ENCODE results near the gene NT5DC4. TPM values are rescaled to one million over a fixed set of nuclear protein-coding genes. Genes with fewer than 3 reads are reported as not detected.

NT5DC4 gene
- total RNA-seq, 4 donors from 2014 or later = not detected

GRCh38 chr2:112756207-112756606, 35.4 kb downstream of the NT5DC4 start:
- no peak overlapping the region for H3K27ac ChIP-seq (replicated peaks in 1 of 4)
- H3K36me3 ChIP-seq = no peaks in the 10 kb centered on the region
- TF ChIP-seq CTCF (IDR thresholded peaks at IDR 0.05) (no peak), EP300 (IDR thresholded peaks at IDR 0.05) (no peak), POLR2A (IDR thresholded peaks at IDR 0.05; ENCODE audit: low read depth) (no peak), POLR2AphosphoS5 (IDR thresholded peaks at IDR 0.05) (no peak)
- DNase-seq (ENCODE audit: extremely low spot score) = no peak
- no peaks in the 10 kb centered on the region for H3K9me3 ChIP-seq
- H3K27me3 ChIP-seq = no peaks in the 10 kb centered on the region
- 92% methylated on average over 3 of the region's 3 CpGs for WGBS
- intact Hi-C loops (cut with DNase I) = no loop called here
- H3K4me1 ChIP-seq = peaks cover 0 to 43% (median 42%) of the 10 kb centered on the region in 4 donors
- H3K4me3 ChIP-seq = no peak overlapping the region

- intact Hi-C loops (cut with DNase I) = no loop called here
- Histone ChIP-seq H3K4me1 (peaks cover 0 to 35% (median 33%) of the 10 kb centered on the region in 4 donors), H3K36me3 (no peaks in the 10 kb centered on the region), H3K27me3 (no peaks in the 10 kb centered on the region), H3K9me3 (no peaks in the 10 kb centered on the region), H3K4me3 (no peak overlapping the region), H3K27ac (replicated peaks in 1 of 4) (no peak overlapping the region)
- no peak for DNase-seq (ENCODE audit: extremely low spot score)
- WGBS = 92% methylated on average over 3 of the region's 3 CpGs
- no peak for TF ChIP-seq POLR2AphosphoS5 (IDR thresholded peaks at IDR 0.05)
- no peak for TF ChIP-seq CTCF (IDR thresholded peaks at IDR 0.05)
- TF ChIP-seq POLR2A (IDR thresholded peaks at IDR 0.05; ENCODE audit: low read depth) = no peak
- TF ChIP-seq EP300 (IDR thresholded peaks at IDR 0.05) = no peak
These were observed 36.4 kb downstream of the NT5DC4 start for GRCh38 chr2:112757265-112757664.

- Histone ChIP-seq H3K27ac (replicated peaks in 1 of 4) (peak overlapping the region in 1 of 4 donors; percentile 5), H3K4me3 (no peak overlapping the region), H3K36me3 (no peaks in the 10 kb centered on the region), H3K27me3 (no peaks in the 10 kb centered on the region), H3K9me3 (no peaks in the 10 kb centered on the region), H3K4me1 (peaks cover 0 to 27% (median 21%) of the 10 kb centered on the region in 4 donors)
- TF ChIP-seq CTCF (IDR thresholded peaks at IDR 0.05) (no peak), POLR2A (IDR thresholded peaks at IDR 0.05; ENCODE audit: low read depth) (no peak), POLR2AphosphoS5 (IDR thresholded peaks at IDR 0.05) (no peak), EP300 (IDR thresholded peaks at IDR 0.05) (no peak)
- DNase-seq (ENCODE audit: extremely low spot score) = no peak
- intact Hi-C loops (cut with DNase I) = no loop called here
- 39% methylated on average over 2 of the region's 2 CpGs for WGBS
These were observed 37.9 kb downstream of the NT5DC4 start for GRCh38 chr2:112758711-112759110.

- Histone ChIP-seq H3K9me3 (no peaks in the 10 kb centered on the region), H3K4me1 (peaks cover 8 to 32% (median 31%) of the 10 kb centered on the region in 4 donors), H3K4me3 (no peak overlapping the region), H3K36me3 (no peaks in the 10 kb centered on the region), H3K27me3 (no peaks in the 10 kb centered on the region), H3K27ac (replicated peaks in 1 of 4) (no peak overlapping the region)
- 87% methylated on average over 1 of the region's 1 CpG for WGBS
- no peak for DNase-seq (ENCODE audit: extremely low spot score)
- TF ChIP-seq EP300 (IDR thresholded peaks at IDR 0.05) (no peak), CTCF (IDR thresholded peaks at IDR 0.05) (no peak), POLR2AphosphoS5 (IDR thresholded peaks at IDR 0.05) (no peak), POLR2A (IDR thresholded peaks at IDR 0.05; ENCODE audit: low read depth) (no peak)
- intact Hi-C loops (cut with DNase I) = no loop called here
These were observed 39.3 kb downstream of the NT5DC4 start for GRCh38 chr2:112760149-112760548.

- TF ChIP-seq EP300 (IDR thresholded peaks at IDR 0.05) (no peak), POLR2AphosphoS5 (IDR thresholded peaks at IDR 0.05) (no peak), POLR2A (IDR thresholded peaks at IDR 0.05; ENCODE audit: low read depth) (no peak), CTCF (IDR thresholded peaks at IDR 0.05) (no peak)
- H3K4me1 ChIP-seq = peaks cover 9 to 34% (median 27%) of the 10 kb centered on the region in 4 donors
- no peaks in the 10 kb centered on the region for H3K9me3 ChIP-seq
- 87% methylated on average over 4 of the region's 4 CpGs for WGBS
- H3K36me3 ChIP-seq = no peaks in the 10 kb centered on the region
- H3K27me3 ChIP-seq = no peaks in the 10 kb centered on the region
- intact Hi-C loops (cut with DNase I) = no loop called here
- H3K4me3 ChIP-seq = no peak overlapping the region
- no peak overlapping the region for H3K27ac ChIP-seq (replicated peaks in 1 of 4)
- no peak for DNase-seq (ENCODE audit: extremely low spot score)
These were observed 41.5 kb downstream of the NT5DC4 start for GRCh38 chr2:112762276-112762675.
